Midbrain (tissue), 1 donor: ENCODE results near the gene TBCB.

ENCODE experiments used
- DNase-seq: peaks from one replicate; lab custom pipeline; 2025; lab: John Stamatoyannopoulos, UW

The TBCB gene

DNA sequence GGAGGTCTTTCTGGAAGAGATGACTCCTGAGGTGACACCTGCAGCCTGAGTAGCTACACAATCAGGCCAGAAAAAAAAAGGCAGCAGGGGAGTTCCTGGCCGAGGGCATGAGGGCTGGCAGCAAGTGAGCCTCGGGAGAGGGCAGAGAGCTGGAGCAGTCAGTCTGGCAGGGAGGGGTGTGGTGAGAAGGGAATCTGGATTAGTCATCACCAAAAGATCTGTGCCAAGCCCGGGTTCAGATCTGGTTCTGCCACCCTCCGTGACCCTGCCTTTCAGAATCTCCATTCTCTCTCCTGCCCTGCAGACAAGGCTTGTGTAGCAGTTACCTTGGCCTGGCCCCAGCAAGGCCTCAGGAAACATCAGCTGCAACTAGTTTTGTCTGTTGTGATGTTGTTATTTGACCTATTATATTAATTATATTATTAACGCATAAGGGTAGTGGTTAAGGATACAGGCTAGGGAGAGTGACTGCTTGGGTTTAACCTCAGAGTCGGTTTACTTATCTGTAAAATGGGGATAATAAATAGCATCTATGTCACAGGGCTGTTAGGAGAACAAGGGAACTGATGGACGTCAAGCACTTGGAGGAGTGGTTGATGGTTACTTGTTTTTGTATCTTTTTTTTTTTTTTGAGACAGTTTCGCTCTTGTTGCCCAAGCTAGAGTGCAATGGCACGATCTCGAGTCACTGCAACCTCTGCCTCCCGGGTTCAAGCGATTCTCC is 21.9 kb downstream of the TBCB start:
- no peak for DNase-seq

DNA sequence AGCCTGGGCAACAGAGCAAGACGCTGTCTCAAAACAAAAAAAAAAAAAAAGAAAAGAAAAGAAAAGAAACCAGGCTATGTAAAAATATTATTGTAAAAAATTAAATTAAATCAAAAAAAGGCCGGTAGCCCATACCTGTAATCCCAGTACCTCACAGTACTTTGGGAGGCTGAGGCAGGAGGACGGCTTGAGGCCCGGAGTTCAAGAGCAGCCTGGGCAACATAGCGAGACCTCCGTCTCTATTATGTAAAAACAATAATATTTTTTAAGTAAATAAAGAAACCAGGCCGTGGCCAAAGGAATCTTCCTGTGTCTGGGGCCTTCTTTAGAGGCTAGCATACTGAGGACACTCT is 23.8 kb downstream of the TBCB start:
- no peak for DNase-seq

DNA sequence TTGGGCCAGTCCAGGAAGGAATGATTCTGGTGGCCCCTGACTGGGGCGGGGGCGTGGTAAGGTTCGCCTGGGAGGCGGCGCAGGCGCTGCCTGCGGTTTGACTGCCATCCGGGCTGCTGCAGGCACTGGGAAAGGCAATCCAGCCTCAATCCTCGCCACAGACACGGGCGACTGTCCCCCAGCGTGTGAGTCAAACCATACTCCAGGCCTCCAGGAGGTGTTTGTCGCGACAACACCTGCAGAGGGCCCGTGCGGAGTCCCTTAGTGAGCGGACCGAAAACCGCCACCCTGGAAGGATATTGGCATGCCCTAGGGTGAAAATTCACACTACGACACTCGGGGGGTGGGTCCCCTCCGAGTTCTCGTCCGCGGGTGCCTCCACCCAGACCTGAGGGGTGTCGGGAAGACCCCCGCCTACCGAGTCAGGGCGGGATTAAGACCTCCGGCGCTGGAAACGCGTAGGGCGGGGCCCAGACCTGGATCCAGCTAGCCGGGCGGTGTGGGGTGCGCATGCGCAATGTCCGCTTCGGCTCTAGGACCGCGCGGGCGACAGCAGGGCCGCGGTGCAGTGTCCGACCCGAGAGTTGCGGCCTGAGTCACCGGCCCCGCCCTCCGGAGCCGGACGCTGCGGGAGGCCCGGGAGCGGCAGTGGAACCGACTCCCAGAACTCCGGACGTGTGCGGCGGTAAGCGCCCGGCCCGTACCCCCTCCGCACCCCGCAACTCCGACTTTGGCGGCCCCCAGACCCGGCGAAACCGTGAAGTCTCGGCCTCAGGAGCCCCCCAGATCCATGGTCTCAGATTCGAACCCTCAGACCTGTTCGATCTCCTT is 24.4 kb downstream of the TBCB start, which contains the start of gene CAPNS1:
Gene CAPNS1 (plus strand): TSS at position 594 of the 831 bp plus-strand sequence. CDS start 946 bp downstream, outside the sequence.
- peak; percentile 97 for DNase-seq

DNA sequence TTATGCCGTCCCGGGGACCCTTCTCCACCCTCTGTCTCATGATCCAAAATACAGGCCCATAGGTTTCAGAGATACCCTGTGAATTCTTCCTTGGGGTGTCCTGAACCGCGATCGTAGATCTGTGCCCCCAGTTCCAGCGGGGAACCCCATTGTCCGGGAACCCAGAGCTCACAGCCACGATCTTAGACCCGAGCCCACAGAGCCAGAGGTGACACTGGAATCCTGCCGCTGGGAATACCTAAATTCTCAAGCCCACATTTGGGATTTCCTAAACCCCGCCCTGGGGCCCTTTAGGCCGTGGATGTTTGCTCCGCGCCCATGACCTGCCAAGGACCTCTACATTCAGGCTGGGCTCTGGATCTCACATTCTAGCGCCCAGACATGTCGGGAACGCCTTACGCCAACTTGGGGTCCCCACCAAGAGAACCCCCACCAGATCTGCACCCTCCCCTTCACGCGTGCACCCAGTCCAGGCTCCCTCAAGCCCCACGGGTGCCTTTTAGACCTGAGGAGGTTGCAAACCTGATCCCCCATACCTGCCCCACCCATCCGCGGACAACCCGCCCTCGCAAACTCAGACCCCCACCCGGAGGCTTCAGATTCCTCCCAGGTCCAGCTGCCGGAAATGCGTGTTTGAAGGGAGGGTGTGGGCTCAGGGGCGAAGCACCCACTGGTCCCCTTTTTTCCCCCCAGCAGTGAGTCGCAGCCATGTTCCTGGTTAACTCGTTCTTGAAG is 25.2 kb downstream of the TBCB start:
- peak; percentile 70 for DNase-seq

DNA sequence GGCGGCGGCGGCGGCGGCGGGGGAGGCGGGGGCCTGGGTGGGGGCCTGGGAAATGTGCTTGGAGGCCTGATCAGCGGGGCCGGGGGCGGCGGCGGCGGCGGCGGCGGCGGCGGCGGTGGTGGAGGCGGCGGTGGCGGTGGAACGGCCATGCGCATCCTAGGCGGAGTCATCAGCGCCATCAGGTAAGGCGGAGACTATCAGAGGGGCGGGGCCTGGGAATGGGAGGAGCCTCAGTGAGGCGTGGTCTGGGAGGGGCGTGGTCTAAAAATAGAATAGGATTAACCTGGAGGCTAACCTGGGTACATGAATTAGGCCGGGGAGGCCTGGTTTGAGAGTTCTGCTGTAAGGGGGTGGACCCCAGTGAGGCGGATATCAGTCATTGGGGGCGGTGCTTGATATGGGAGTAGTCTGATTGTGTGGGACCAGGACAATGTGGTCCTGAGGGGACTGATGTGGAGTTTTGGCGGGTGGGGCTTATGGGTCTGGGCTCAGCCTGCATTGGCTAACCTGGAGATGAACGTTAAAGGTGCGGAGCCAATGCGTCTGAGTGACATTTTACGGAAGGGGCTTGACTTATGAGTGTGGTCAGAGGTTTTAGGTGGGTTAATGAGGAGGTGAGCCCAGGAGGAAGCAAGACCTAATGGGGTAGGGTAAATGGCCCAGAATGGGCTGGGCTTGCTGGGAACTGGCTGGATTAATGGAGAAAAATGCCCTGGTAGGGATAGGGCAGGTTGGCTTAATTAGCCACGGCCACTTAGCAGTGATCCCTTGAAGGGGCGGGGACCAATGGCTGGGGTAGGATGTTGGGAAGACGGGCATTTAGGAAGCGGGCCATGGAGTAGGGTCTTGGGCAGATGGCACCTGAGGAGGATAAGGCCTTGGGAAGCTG is 26.0 kb downstream of the TBCB start:
- DNase-seq, result peak; percentile 55

DNA sequence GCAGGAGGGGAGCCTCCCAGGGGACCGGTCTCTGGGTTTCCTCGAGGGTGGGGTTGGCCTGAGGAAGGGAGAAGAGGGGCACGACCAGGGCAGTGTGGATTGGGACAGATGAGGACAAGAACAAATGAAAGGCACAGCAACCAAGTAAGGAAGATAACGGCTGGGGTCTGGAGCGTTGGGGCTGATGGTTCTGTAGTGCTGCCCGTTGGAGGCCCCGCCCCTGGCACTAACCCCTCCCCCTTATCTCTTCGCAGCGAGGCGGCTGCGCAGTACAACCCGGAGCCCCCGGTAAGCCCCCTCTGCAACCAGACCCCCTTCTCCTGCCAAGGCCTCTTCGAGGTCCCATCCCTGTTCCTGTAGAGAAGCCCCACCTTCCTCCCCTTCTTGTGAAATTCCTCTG is 26.8 kb downstream of the TBCB start:
- DNase-seq, result no peak

DNA sequence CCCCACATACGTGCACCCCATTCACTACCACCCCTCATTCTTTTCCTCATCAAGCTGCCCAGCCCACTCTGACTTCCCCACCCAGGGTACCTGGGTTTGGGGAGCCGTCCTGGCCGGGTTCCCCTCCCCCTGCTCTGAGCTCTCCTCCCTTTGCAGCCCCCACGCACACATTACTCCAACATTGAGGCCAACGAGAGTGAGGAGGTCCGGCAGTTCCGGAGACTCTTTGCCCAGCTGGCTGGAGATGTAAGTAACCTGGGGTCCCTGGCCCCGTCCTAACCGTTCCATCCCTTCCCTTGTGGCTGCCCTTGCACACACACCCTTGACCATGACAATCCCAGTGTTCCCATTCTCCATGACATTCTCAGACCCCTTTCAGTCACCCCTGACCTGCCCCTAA is 27.2 kb downstream of the TBCB start:
- DNase-seq, result no peak

DNA sequence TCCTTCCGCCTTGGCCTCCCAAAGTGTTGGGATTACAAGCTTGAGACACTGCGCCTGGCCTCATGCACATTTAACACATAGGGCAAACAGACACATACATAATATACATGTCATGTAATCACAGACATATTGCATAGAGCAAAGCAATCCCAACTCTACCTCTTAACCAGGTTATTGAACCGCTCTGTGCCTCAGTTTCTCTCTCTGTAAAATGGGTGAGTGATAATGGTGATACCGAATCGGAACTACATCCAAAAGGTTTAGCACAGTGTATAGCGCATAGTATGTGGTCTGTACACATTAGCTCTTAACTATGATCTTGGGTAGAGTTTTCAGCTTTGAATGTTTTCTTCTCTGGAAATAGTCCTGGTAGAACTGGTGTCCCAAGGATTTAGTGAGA is 29.4 kb downstream of the TBCB start:
- DNase-seq, result no peak

DNA sequence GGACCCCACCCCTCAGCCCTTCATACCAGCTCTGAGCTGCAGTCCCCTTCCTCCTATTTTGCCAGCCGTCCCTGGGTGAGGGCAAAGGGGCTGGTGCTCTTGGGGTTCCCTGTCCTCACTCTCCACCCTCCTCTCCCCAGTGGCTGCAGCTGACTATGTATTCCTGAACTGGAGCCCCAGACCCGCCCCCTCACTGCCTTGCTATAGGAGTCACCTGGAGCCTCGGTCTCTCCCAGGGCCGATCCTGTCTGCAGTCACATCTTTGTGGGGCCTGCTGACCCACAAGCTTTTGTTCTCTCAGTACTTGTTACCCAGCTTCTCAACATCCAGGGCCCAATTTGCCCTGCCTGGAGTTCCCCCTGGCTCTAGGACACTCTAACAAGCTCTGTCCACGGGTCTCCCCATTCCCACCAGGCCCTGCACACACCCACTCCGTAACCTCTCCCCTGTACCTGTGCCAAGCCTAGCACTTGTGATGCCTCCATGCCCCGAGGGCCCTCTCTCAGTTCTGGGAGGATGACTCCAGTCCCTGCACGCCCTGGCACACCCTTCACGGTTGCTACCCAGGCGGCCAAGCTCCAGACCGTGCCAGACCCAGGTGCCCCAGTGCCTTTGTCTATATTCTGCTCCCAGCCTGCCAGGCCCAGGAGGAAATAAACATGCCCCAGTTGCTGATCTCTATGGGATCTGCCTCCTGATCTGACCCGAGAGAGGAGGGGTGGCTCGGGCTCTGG is 34.6 kb downstream of the TBCB start:
- DNase-seq, result no peak

DNA sequence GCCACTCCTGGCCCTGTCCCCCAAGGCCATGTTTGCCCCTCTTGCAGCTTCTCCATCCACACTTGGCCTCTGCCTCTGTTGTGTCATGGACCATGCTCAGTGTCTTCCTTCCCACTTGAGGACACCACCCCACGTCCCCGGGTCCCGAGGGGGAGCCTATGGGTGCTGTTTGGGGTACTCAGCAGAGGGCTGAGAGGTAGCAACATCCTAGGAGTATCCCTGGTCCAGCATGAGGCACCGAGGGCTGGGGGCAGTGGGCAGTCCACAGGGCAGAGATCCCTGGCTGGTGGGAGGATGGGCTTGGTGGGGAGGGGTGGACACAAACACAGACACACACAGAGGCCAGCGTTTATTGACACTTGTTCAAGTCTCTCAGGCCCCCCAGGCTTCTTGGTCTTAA is 35.3 kb downstream of the TBCB start:
- no peak for DNase-seq

DNA sequence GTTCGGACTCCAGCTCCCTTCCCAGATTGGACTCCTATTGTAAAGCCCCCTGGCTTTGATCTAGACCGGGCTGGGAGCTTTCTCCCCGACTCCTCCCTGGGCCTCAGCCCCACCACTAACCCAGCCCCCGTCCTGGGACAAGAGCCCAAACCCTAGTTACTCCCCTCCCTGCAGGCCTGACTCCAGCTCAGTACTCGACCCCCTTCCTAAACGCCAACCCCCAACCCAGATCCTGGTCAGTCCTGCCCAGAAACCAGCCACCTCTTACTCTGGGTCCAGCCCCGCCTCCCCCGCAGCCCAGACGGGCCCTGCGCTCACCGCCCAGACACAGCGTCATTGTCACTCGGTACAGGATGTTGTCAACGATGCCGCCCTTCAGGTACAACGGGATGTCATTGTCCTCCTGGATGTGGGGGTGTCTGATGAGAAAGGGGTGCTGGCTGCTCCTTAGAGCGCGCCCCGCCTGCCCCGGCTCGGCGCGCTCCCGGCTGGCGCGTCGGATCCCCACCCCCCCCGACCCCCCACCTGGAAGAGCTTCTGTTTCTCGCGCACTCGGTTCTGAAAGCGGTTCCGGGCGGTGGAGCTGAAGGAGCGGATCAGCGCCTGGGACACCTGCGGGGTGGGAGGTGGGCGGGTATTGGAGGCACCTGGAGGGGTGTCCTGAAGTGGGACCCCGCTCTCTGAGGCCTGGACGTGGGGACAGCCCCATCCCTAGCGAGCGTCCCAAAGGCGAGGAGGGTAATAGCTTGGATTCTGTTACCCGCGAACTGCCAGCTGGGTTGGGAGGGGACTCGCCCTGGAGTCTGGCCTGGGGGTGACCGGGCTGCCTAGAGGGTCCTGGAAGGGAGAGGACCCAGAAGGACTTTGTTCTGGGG is 36.1 kb downstream of the TBCB start:
- no peak for DNase-seq

DNA sequence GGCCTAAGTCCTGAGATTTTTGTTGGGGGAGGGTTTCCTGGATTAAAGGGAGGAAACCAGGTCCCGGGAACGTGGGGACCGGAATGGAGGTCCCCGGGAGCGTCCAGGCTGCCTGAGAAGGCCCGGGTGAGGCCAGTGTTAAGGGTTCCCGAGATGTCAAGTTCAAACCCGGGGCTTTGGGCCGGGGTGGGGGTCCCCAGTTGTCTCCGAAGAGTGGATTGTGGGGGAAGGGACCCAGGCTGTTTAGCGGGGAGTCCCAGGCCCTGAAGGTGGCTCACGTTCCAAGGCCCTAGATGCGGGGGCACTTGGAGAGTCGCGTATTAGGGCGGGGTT is 36.7 kb downstream of the TBCB start:
- no peak for DNase-seq

DNA sequence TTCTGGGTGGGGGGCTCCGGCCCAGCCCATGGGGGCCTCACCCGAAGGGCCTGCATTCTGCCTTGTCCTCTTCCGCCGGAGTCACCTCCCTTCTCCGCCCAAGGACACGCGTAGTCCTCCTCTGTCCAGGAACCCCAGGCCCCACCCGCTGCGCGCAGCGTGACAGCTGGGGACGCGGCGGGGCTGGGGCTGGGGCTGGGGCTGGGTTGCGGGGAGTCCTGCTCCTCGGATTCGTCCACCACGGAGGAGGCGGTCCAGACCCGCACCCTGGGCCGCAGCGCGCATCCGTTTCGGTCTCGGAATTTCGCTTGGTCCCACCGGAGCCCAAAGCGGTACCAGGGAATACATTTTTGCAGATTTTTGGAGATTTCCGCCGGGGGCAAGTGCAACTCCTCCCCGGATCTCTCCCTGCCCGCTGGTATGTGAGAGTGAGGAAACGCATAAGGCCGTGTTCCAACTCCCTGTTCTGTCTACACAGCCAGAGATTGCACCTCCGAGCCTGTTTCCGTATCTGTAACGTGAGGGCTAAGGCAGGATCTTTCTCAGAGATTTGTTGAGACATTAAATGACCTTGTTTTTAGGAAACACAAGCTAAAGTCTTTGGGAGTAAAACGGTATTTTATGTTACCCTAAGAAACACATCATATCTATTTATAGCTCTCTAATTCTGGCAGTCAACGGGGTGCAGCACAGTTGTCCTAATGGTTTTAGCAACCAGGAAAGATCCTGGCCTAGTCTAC is 37.3 kb downstream of the TBCB start, which contains the start of gene COX7A1:
Gene COX7A1 (minus strand): TSS at position 96 of the 740 bp plus-strand sequence. CDS start 40 bp downstream, at position 56.
- no peak for DNase-seq

DNA sequence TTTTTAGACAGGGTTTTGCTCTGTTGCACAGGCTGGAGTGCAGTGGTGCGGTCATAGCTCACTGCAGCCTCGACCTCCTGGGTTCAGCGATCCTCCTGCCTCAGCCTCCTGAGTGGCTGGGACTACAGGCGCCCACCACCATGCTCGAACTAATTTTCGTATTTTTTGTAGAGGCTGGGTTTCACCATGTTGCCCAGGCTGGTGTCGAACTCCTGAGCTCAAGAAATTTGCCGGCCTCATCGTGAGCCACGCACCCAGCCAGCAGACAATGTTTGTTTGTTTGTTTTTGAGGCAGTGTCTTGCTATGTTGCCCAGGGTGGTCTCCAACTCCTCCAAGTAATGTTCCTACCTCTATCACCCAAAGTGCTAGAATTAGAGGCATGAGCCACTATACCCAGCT is 37.9 kb downstream of the TBCB start:
- DNase-seq, result no peak

DNA sequence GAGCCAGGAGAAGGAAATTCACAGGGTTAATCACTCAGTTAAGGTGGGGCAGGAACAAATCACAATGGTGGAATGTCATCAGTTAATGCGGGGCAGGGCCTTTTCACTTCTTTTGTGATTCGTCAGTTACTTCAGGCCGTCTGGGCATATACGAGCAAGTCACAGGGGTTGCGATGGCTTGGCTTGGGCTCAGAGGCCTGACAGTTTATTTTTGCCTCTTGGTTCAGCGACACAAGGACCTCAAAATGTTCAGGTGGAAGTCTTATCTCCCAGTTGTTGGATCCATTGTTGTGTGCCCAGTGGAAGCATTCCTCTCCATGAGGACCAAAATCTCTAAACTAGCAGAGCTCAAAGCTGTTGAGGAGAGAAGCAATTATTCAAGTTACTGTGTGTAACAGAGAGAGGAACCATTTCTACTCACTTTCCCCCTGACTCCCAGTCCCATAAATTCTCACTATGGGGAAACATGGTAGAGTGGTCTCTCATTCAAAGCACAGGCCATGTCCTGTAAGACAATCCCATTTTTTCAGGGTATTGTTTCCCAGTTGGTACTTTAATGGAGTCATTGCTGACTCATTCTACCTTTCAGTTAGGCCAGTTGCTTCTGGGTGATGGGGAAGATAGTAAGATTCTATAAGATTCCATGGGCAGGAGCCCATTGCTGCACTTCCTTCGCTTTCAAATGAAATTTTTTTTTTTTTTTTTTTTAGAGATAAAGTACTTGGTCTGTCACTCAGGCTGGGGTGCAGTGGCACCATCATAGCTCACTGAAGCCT is 45.7 kb downstream of the TBCB start:
- no peak for DNase-seq

DNA sequence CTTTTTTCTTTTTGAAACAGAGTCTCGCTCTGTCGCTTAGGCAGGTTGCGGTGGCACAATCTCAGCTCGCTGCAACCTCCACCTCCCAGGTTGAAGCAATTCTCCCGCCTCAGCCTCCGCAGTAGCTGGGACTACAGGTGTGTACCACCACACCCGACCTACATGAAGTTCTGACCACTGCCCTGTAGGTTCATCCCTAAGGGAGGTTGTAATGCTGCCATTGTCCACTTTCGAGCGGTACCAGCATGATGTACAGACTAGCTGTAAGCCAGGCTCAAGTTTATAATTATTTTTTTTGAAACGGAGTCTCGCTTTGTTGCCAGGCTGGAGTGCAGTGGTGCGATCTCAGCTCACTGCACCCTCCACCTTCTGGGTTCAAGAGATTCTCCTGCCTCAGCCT is 48.5 kb downstream of the TBCB start:
- no peak for DNase-seq

DNA sequence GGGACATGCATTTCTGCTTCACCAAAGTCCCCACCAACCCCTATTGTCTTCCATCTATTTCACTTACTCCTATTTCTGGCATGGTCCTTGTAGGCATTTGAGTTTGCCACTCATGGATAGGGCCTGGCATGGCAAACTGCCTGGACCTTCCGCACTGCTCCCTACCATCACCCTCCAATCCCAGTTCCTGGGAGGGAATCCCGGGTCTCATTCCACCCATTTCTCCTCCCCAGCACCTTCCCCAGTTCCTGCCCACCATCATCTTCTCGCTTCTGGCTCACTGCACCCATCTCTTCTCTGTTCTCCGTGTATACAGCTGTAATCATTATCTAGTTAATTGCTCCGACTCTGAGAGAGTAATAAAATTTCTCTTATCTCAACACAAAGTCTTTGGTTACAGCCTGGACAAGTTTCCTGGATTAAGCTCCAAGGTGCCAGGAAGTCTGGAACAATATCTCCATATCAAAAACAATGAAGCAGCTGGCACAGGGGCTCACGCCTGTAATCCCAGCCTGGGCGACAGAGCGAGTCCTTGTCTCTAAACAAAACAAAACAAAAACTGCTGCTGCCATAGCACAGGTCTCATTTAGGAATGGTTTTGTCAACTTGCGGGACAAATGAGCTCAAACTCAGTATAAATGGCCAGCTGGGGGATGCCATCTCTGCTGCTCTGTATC is 54.0 kb downstream of the TBCB start:
- no peak for DNase-seq

DNA sequence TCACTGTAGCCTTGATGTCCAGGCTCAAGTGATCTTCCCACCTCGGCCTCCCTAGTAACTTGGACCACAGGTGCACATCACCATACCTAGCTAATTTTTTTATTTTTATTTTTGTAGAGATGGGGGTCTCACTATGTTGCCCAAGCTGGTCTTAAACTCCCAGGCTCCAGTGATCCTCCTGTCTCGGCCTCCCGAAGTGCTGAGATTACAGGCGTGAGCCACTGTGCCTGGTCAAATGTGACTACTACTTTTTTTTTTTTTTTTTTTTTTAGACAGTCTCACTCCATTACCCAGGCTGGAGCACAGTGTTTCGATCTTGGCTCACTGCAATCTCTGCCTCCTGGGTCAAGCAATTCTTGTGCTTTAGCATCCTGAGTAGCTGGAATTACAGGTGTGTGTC is 57.6 kb downstream of the TBCB start:
- DNase-seq, result no peak
